OCI-LY7 (cell line): Measurements from ENCODE around the gene KIF5A. TPM values are rescaled to one million over a fixed set of nuclear protein-coding genes. Genes with fewer than 3 reads are reported as not detected.
"Not testable (repeated sequence)": the region's sequence is repeated elsewhere in the genome, so short reads cannot be mapped to it uniquely, and the experiment has no call there.

Experiments
- Bru-seq: library from RNA; stranded (reverse); fragments of 400-500 nt; gene quantifications from one replicate; lab custom pipeline; 2021; lab: Mats Ljungman, UMichigan
- BruChase-seq, 2 experiments: library from RNA; stranded (reverse); fragments of 400-500 nt; gene quantifications; one replicate each; lab custom pipeline; 2021; lab: Mats Ljungman, UMichigan
- BruUV-seq: library from RNA; stranded (reverse); fragments of 400-500 nt; replicated peaks from 2 replicates; lab custom pipeline; 2021; lab: Mats Ljungman, UMichigan
- CTCF ChIA-PET: fragments of 300-600 bp; sonication (Branson Sonifier 250); formaldehyde crosslinking; loops from one replicate; lab custom pipeline; 2022; ENCODE audit warnings: antibody characterized with exemption; ENCODE audit not compliant: unreplicated experiment; lab: Charles Lee
- POLR2A ChIA-PET: fragments of 300-600 bp; sonication (Branson Sonifier 250); formaldehyde crosslinking; loops from one replicate; lab custom pipeline; 2022; ENCODE audit warnings: antibody characterized with exemption; lab: Charles Lee
- DNase-seq: peaks from one replicate; pipeline ENCODE4 v3.0.0-alpha.2; 2015; ENCODE audit warnings: low spot score
- H2AFZ ChIP-seq: fragments of 200-600 bp; sonication (generic), shearing (Covaris generic); 2 replicates; pipeline ENCODE4 v1.6.1; 2014; ENCODE audit warnings: mild to moderate bottlenecking, antibody characterized with exemption, low read length, moderate library complexity
- H3K27ac ChIP-seq: fragments of 200-600 bp; sonication (generic); 2 replicates; pipeline ENCODE4 v1.5.1; 2014; ENCODE audit warnings: mixed run types, low read depth, mild to moderate bottlenecking, moderate library complexity, low read length, inconsistent platforms; ENCODE audit not compliant: poor library complexity, severe bottlenecking
- H3K36me3 ChIP-seq: fragments of 200-600 bp; sonication (generic); 2 replicates; pipeline ENCODE4 v1.6.1; 2014; ENCODE audit warnings: mild to moderate bottlenecking, antibody characterized with exemption, low read length, moderate library complexity, mixed read lengths; ENCODE audit not compliant: insufficient read depth
- H3K4me1 ChIP-seq: fragments of 200-600 bp; sonication (generic); 2 replicates; pipeline ENCODE4 v1.5.1; 2014; ENCODE audit warnings: mild to moderate bottlenecking, low read length; ENCODE audit not compliant: insufficient read depth, poor library complexity, severe bottlenecking
- H3K4me2 ChIP-seq: fragments of 200-600 bp; sonication (generic); 2 replicates; pipeline ENCODE4 v1.6.1; 2014; ENCODE audit warnings: mild to moderate bottlenecking, low read length
- H3K4me3 ChIP-seq: fragments of 200-600 bp; sonication (generic); 2 replicates; pipeline ENCODE4 v1.5.1; 2014; ENCODE audit warnings: mild to moderate bottlenecking, low read depth, low read length; ENCODE audit not compliant: poor library complexity, severe bottlenecking
- H3K79me2 ChIP-seq: fragments of 200-600 bp; sonication (generic); 2 replicates; pipeline ENCODE4 v1.6.1; 2016; ENCODE audit warnings: low read depth, mild to moderate bottlenecking, low read length, moderate library complexity, mixed read lengths; ENCODE audit not compliant: insufficient read depth
- H3K9me2 ChIP-seq: fragments of 200-600 bp; sonication (generic); 2 replicates; pipeline ENCODE4 v1.6.1; 2016; ENCODE audit warnings: mild to moderate bottlenecking, low read length, mixed read lengths; ENCODE audit not compliant: insufficient read depth
- H3K9me3 ChIP-seq: fragments of 200-600 bp; sonication (generic); 2 replicates; pipeline ENCODE4 v1.6.1; 2014; ENCODE audit warnings: mild to moderate bottlenecking, mixed run types, low read length, mixed read lengths
- H4K20me1 ChIP-seq: fragments of 200-600 bp; sonication (generic); 2 replicates; pipeline ENCODE4 v1.6.1; 2014; ENCODE audit warnings: mild to moderate bottlenecking, antibody characterized with exemption, low read length, moderate library complexity, mixed read lengths; ENCODE audit not compliant: insufficient read depth
- EZH2phosphoT487 ChIP-seq: fragments of 200-600 bp; sonication (generic); IDR thresholded peaks from 2 replicates; pipeline ENCODE4 v1.6.1; 2018; ENCODE audit warnings: low read depth, borderline replicate concordance, mild to moderate bottlenecking, mixed run types, antibody characterized with exemption, low read length, moderate library complexity, mixed read lengths
- intact Hi-C: fragments of 100-400 bp; cut with micrococcal nuclease; formaldehyde crosslinking; loops from one replicate; pipeline ENCODE4 v1.10.0; 2022; ENCODE audit not compliant: unreplicated experiment
- long read RNA-seq: library from polyadenylated mRNA; stranded (forward); transcript quantifications from one replicate; pipeline ENCODE4 v2.0.0, GENCODE V29; 2022
- total RNA-seq, 2 experiments: library from RNA; depleted of rRNA in 1 of 2; stranded (reverse); fragments of >200 nt in 1 of 2; shearing (Covaris generic) in 1 of 2; gene quantifications; 2 replicates each; pipeline ENCODE4 v1.2.3, GENCODE V29; 2014 to 2022
- TF ChIP-seq, protein P1 (sequence below): fragments of 200-600 bp; sonication (generic); conservative IDR thresholded peaks from 2 replicates; pipeline ENCODE4 v1.5.1; 2014; ENCODE audit warnings: mild to moderate bottlenecking, antibody characterized with exemption, low read length, moderate library complexity, mixed read lengths

Gene KIF5A
- total RNA-seq (2014; rRNA removed; shearing (Covaris generic)) (0.09 and 0.10 TPM in 2 replicates), total RNA-seq (2022) (1.2 and 1.6 TPM in 2 replicates), Bru-seq, nascent RNA (percentile 27 among the genes with signal in this experiment), BruChase-seq, experiment 1, labeled RNA remaining after a 6-hour chase (percentile 29 among the genes with signal in this experiment), BruChase-seq, experiment 2, labeled RNA remaining after a 2-hour chase (percentile 36 among the genes with signal in this experiment)
- long read RNA-seq: 0 reads

GRCh38 chr12:57549909-57550640, at the start of gene KIF5A:
KIF5A (plus strand) TSS chr12:57550044; CDS start chr12:57550272, 228 bp downstream.
- no peak for TF ChIP-seq EZH2phosphoT487
- TF ChIP-seq, protein P1, sequence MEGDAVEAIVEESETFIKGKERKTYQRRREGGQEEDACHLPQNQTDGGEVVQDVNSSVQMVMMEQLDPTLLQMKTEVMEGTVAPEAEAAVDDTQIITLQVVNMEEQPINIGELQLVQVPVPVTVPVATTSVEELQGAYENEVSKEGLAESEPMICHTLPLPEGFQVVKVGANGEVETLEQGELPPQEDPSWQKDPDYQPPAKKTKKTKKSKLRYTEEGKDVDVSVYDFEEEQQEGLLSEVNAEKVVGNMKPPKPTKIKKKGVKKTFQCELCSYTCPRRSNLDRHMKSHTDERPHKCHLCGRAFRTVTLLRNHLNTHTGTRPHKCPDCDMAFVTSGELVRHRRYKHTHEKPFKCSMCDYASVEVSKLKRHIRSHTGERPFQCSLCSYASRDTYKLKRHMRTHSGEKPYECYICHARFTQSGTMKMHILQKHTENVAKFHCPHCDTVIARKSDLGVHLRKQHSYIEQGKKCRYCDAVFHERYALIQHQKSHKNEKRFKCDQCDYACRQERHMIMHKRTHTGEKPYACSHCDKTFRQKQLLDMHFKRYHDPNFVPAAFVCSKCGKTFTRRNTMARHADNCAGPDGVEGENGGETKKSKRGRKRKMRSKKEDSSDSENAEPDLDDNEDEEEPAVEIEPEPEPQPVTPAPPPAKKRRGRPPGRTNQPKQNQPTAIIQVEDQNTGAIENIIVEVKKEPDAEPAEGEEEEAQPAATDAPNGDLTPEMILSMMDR: 0 out of 2 replicates have a peak, but pooled peaks have one; percentile 16
- peaks cover 17% of the 10 kb centered on the region for H3K4me1 ChIP-seq
- no peaks in the 10 kb centered on the region for H4K20me1 ChIP-seq
- H2AFZ ChIP-seq: peak within 1 kb of the TSS; percentile 34; the same call in 1 of the 2 replicates
- peak within 1 kb of the TSS; percentile 41 for H3K4me2 ChIP-seq
- H3K79me2 ChIP-seq: peaks cover 16% of the 10 kb centered on the region; the same call in 1 of the 2 replicates
- H3K9me2 ChIP-seq: no peaks in the 10 kb centered on the region
- ChIA-PET CTCF (no interaction called here), POLR2A (no interaction called here)
- DNase-seq: peak; percentile 35
- peak within 1 kb of the TSS; percentile 23 for H3K4me3 ChIP-seq
- H3K27ac ChIP-seq: no peak within 1 kb of the TSS
- intact Hi-C loops: no loop called here
- BruUV-seq: no TSS peak
- no peaks in the 10 kb centered on the region for H3K9me3 ChIP-seq
- H3K36me3 ChIP-seq: no peaks in the 10 kb centered on the region

- intact Hi-C loops: no loop called here
- Histone ChIP-seq H3K4me2 (no peak overlapping the region), H3K27ac (no peak overlapping the region), H3K9me3 (no peaks in the 10 kb centered on the region), H2AFZ (no peak overlapping the region), H3K4me3 (no peak overlapping the region), H3K4me1 (no peaks in the 10 kb centered on the region), H3K9me2 (no peaks in the 10 kb centered on the region), H4K20me1 (no peaks in the 10 kb centered on the region), H3K36me3 (peaks cover 93% of the 10 kb centered on the region), H3K79me2 (no peaks in the 10 kb centered on the region)
- TF ChIP-seq, protein P1: no peak
- no peak for TF ChIP-seq EZH2phosphoT487
- ChIA-PET CTCF (no interaction called here), POLR2A (interaction anchor here (1.4 kb wide), 1 partner anchor 12 kb away, joined by 3 read pairs; no protein-coding TSS in a partner anchor)
- no TSS peak for BruUV-seq
- DNase-seq: no peak
Observed at GRCh38 chr12:57500213-57500612, 49.6 kb upstream of the KIF5A start.

GRCh38 chr12:57502311-57502969, 47.4 kb upstream of the KIF5A start:
- H3K79me2 ChIP-seq, intact Hi-C loops, H3K4me3 ChIP-seq, CTCF ChIA-PET, H3K4me1 ChIP-seq, H2AFZ ChIP-seq, H3K27ac ChIP-seq, DNase-seq, H3K4me2 ChIP-seq, H3K9me2 ChIP-seq, H3K9me3 ChIP-seq, H4K20me1 ChIP-seq, BruUV-seq: not testable (repeated sequence)
- H3K36me3 ChIP-seq: peaks cover 88% of the 10 kb centered on the region
- POLR2A ChIA-PET: interaction anchor here (0.6 to 1.1 kb wide), 3 partner anchors 11 to 15 kb away, joined by 3 to 5 read pairs (median 3); no protein-coding TSS in a partner anchor

- POLR2A ChIA-PET: interaction anchor here (0.7 to 0.8 kb wide), 2 partner anchors 10 to 352 kb away, joined by 3 read pairs; no protein-coding TSS in a partner anchor
Observed at GRCh38 chr12:57506541-57506940, 43.3 kb upstream of the KIF5A start.

More at GRCh38 chr12:57506541-57506940, 43.3 kb upstream of the KIF5A start:
- H3K4me3 ChIP-seq, H3K79me2 ChIP-seq, BruUV-seq, DNase-seq, H3K4me2 ChIP-seq, H2AFZ ChIP-seq, H3K9me3 ChIP-seq, H3K4me1 ChIP-seq, intact Hi-C loops, H4K20me1 ChIP-seq, H3K9me2 ChIP-seq, H3K27ac ChIP-seq, CTCF ChIA-PET: not testable (repeated sequence)
- peaks cover 83% of the 10 kb centered on the region for H3K36me3 ChIP-seq
